HepG2 (cell line): ENCODE results near the gene CEP20. TPM values are rescaled to one million over a fixed set of nuclear protein-coding genes. Genes with fewer than 3 reads are reported as not detected.
A peak's percentile ranks its signal among the peaks of the same experiment; 100 is the strongest.

Experiments
- CREM ChIP-seq, 2 experiments: sonication (generic) in 1 of 2; formaldehyde crosslinking in 1 of 2; IDR thresholded peaks; 2 replicates each; pipeline versions ENCODE4 v1.4.0 to v1.6.1; 2016 to 2020; ENCODE audit warnings: antibody characterized with exemption in 1 of 2, mild to moderate bottlenecking in 1 of 2, missing genetic modification reagents in 1 of 2
- GZF1 ChIP-seq: sonication (generic); formaldehyde crosslinking; IDR thresholded peaks from 2 replicates; pipeline ENCODE4 v1.5.1; 2020; ENCODE audit warnings: mild to moderate bottlenecking, missing genetic modification reagents
- HDAC6 ChIP-seq: fragments of 200-600 bp; sonication (generic); IDR thresholded peaks from 2 replicates; pipeline ENCODE4 v1.7.0; 2017; ENCODE audit warnings: mild to moderate bottlenecking, antibody characterized with exemption, low read length, low read depth
- HES4 ChIP-seq: sonication (generic); formaldehyde crosslinking; IDR thresholded peaks from 2 replicates; pipeline ENCODE4 v1.9.0; 2021; ENCODE audit warnings: mild to moderate bottlenecking, missing genetic modification reagents, borderline replicate concordance
- IRF1 ChIP-seq: sonication (generic); formaldehyde crosslinking; IDR thresholded peaks from 2 replicates; pipeline ENCODE4 v1.4.0; 2020; ENCODE audit warnings: low read depth, mild to moderate bottlenecking, missing genetic modification reagents
- JDP2 ChIP-seq: sonication (generic); formaldehyde crosslinking; IDR thresholded peaks from 2 replicates; pipeline ENCODE4 v1.8.1; 2022; ENCODE audit warnings: missing genetic modification reagents, borderline replicate concordance
- MAFF ChIP-seq: IDR thresholded peaks from 2 replicates; pipeline ENCODE4 v1.6.1; 2011; ENCODE audit warnings: low read depth, low read length, improper control_type of control experiment
- NR3C1 ChIP-seq: sonication (generic); formaldehyde crosslinking; IDR thresholded peaks from 2 replicates; pipeline ENCODE4 v1.4.0; 2020; ENCODE audit warnings: missing genetic modification reagents
- PCBP2 ChIP-seq: fragments of 200-400 bp; formaldehyde crosslinking; optimal IDR thresholded peaks from 2 replicates; pipeline ENCODE3; 2018; ENCODE audit warnings: low read length, low read depth; ENCODE audit not compliant: poor library complexity, severe bottlenecking
- PLSCR1 ChIP-seq: sonication (generic); formaldehyde crosslinking; IDR thresholded peaks from 2 replicates; pipeline ENCODE4 v1.5.0; 2020; ENCODE audit warnings: missing genetic modification reagents, mild to moderate bottlenecking, borderline replicate concordance
- SKIL ChIP-seq: sonication (generic); formaldehyde crosslinking; IDR thresholded peaks from 2 replicates; pipeline ENCODE4 v1.8.0; 2022; ENCODE audit warnings: missing genetic modification reagents, mild to moderate bottlenecking, moderate library complexity, borderline replicate concordance
- STAT6 ChIP-seq: sonication (generic); formaldehyde crosslinking; IDR thresholded peaks from 2 replicates; pipeline ENCODE4 v1.4.0; 2020; ENCODE audit warnings: missing genetic modification reagents, mild to moderate bottlenecking, borderline replicate concordance
- ZBTB14 ChIP-seq: sonication (generic); formaldehyde crosslinking; IDR thresholded peaks from 2 replicates; pipeline ENCODE4 v1.4.0; 2020; ENCODE audit warnings: missing genetic modification reagents
- ZKSCAN1 ChIP-seq: fragments of 150-350 bp; IDR thresholded peaks from 2 replicates; pipeline ENCODE4 v1.6.1; 2014; ENCODE audit warnings: low read length
- ZMYM2 ChIP-seq: sonication (generic); formaldehyde crosslinking; IDR thresholded peaks from 2 replicates; pipeline ENCODE4 v1.8.0; 2022; ENCODE audit warnings: mild to moderate bottlenecking, missing genetic modification reagents
- ZNF18 ChIP-seq: sonication (generic); formaldehyde crosslinking; IDR thresholded peaks from 2 replicates; pipeline ENCODE4 v1.8.0; 2022; ENCODE audit warnings: mild to moderate bottlenecking, missing genetic modification reagents; ENCODE audit not compliant: insufficient replicate concordance
- ZNF230 ChIP-seq: sonication (generic); formaldehyde crosslinking; IDR thresholded peaks from 2 replicates; pipeline ENCODE4 v1.4.0; 2020; ENCODE audit warnings: mild to moderate bottlenecking, missing genetic modification reagents
- ZNF274 ChIP-seq: sonication (generic); formaldehyde crosslinking; IDR thresholded peaks from 2 replicates; pipeline ENCODE4 v1.5.1; 2020; ENCODE audit warnings: mild to moderate bottlenecking, missing genetic modification reagents
- polyA plus RNA-seq, 8 experiments: library from polyadenylated mRNA; depleted of rRNA in 3 of 8; stranded (reverse) in 7 of 8; unstranded in 1 of 8; fragments of >200 nt; fragmentation: Illumina TruSeq in 4 of 8; extraction: Trizol in 4 of 8; gene quantifications; 2 replicates each; pipeline versions ENCODE4 v1.2.1 to v1.2.3, GENCODE V29; 2011 to 2016; ENCODE audit warnings: low read depth in 4 of 8, missing spikeins in 1 of 8, mixed read lengths in 1 of 8; ENCODE audit not compliant: insufficient read depth in 1 of 8
- total RNA-seq, 5 experiments: library from RNA; depleted of rRNA; stranded (reverse); fragments of >200 nt; fragmentation: Illumina TruSeq; extraction: Trizol; gene quantifications; 2 replicates each; pipeline ENCODE4 v1.2.3, GENCODE V29; 2016; ENCODE audit warnings: low read depth in 1 of 5

The CEP20 gene
- total and polyA plus RNA-seq, 2 of the 13 experiments (the other 11 are each of a cell fraction or from before 2014, with no cell fraction given) = 53.0 to 54.1 TPM

- TF ChIP-seq ZBTB14 (CRISPR knock-in tag) = no peak; the same call in 1 of the 2 replicates
- no peak for TF ChIP-seq PCBP2
- TF ChIP-seq MAFF = no peak
- TF ChIP-seq STAT6 (CRISPR knock-in tag) = no peak
- no peak for TF ChIP-seq ZMYM2 (CRISPR knock-in tag)
- TF ChIP-seq JDP2 (CRISPR knock-in tag) = no peak
- TF ChIP-seq SKIL (CRISPR knock-in tag) = no peak
- no peak for TF ChIP-seq NR3C1 (CRISPR knock-in tag)
- no peak for TF ChIP-seq HDAC6
- TF ChIP-seq GZF1 (CRISPR knock-in tag) = no peak
- TF ChIP-seq ZNF230 (CRISPR knock-in tag) = peak; percentile 7; the same call in 1 of the 2 replicates
- no peak for TF ChIP-seq ZNF18 (CRISPR knock-in tag)
- TF ChIP-seq IRF1 = no peak
- peak; percentile 41 for TF ChIP-seq CREM (IDR thresholded peaks at IDR 0.05)
- TF ChIP-seq CREM (CRISPR knock-in tag; IDR thresholded peaks at IDR 0.05) = no peak
- no peak for TF ChIP-seq PLSCR1 (CRISPR knock-in tag)
- TF ChIP-seq ZKSCAN1 = 0 out of 2 replicates have a peak, but pooled peaks have one; percentile 44
- peak; percentile 85; the same call in 1 of the 2 replicates for TF ChIP-seq ZNF274 (CRISPR knock-in tag)
- TF ChIP-seq HES4 (CRISPR knock-in tag) = peak; percentile 85; the same call in 1 of the 2 replicates
These were observed at the start of gene CEP20 (continued) for GRCh38 chr16:15888072-15888976.
